ENCODE measurements around the gene IL36B.

DNA sequence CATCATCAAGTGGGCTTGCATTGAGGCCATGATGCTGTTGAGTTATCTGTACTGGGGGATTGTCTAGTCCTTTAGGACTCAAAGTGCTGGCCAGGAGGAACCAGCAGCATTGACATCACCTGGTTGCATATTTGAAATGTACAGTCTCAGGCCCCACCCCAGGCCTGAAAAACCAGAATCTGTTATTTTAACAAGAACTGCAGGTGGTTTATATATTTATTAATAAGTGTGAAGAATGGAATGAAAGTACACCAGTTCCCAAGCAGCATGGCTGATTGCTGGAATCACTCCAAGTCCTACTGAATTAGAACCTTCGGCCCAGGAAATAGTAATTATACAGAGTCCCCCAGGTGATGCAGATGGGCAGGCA is 17.9 kb upstream of the IL36B start:
- TF ChIP-seq, protein P1, sequence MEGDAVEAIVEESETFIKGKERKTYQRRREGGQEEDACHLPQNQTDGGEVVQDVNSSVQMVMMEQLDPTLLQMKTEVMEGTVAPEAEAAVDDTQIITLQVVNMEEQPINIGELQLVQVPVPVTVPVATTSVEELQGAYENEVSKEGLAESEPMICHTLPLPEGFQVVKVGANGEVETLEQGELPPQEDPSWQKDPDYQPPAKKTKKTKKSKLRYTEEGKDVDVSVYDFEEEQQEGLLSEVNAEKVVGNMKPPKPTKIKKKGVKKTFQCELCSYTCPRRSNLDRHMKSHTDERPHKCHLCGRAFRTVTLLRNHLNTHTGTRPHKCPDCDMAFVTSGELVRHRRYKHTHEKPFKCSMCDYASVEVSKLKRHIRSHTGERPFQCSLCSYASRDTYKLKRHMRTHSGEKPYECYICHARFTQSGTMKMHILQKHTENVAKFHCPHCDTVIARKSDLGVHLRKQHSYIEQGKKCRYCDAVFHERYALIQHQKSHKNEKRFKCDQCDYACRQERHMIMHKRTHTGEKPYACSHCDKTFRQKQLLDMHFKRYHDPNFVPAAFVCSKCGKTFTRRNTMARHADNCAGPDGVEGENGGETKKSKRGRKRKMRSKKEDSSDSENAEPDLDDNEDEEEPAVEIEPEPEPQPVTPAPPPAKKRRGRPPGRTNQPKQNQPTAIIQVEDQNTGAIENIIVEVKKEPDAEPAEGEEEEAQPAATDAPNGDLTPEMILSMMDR (IDR thresholded peaks at IDR 0.05; ENCODE audit: low read depth, low read length, poor library complexity, severe bottlenecking): no peak
- TF ChIP-seq EZH2phosphoT487 (IDR thresholded peaks at IDR 0.05; ENCODE audit: borderline replicate concordance, low read length): no peak

Measured in DOHH2 (cell line).